PC-3 (cell line): ENCODE results near the gene PSMF1.

Experiments
- EZH2phosphoT487 ChIP-seq: fragments of 300-600 bp; sonication (generic); IDR thresholded peaks from 2 replicates; pipeline ENCODE4 v1.6.1; 2018; ENCODE audit warnings: mild to moderate bottlenecking, antibody characterized with exemption, low read length, borderline replicate concordance
- TF ChIP-seq, protein P1 (sequence below): fragments of 300-600 bp; sonication (generic); conservative IDR thresholded peaks from 2 replicates; pipeline ENCODE4 v1.5.1; 2017; ENCODE audit warnings: antibody characterized with exemption, low read depth, mild to moderate bottlenecking, low read length

DNA sequence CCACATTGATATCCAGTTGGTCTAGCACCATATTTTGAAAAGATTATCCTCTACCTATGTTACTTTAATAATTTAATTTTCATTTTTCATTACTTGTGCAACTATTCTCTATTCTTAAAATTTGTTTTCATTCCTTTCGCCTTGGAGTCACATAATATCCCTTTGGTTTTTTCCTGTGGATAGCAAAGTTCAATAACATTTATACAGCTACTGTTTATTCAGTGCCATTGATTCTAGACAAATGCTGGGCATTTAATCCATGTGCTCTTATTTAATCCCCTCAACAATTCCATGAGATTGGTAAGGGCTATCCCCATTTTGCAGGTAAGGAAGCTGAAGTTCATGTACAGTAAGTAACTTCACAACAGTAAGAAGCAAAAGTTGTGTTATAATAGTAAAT, 32.6 kb downstream of the PSMF1 start:
- TF ChIP-seq, protein P1, sequence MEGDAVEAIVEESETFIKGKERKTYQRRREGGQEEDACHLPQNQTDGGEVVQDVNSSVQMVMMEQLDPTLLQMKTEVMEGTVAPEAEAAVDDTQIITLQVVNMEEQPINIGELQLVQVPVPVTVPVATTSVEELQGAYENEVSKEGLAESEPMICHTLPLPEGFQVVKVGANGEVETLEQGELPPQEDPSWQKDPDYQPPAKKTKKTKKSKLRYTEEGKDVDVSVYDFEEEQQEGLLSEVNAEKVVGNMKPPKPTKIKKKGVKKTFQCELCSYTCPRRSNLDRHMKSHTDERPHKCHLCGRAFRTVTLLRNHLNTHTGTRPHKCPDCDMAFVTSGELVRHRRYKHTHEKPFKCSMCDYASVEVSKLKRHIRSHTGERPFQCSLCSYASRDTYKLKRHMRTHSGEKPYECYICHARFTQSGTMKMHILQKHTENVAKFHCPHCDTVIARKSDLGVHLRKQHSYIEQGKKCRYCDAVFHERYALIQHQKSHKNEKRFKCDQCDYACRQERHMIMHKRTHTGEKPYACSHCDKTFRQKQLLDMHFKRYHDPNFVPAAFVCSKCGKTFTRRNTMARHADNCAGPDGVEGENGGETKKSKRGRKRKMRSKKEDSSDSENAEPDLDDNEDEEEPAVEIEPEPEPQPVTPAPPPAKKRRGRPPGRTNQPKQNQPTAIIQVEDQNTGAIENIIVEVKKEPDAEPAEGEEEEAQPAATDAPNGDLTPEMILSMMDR, result no peak
- TF ChIP-seq EZH2phosphoT487, result no peak
